Tibial nerve (tissue), 4 donors: Measurements from ENCODE around the gene GJA9.

ENCODE experiments used
- EP300 ChIP-seq, 2 donors: sonication (generic); formaldehyde crosslinking; IDR thresholded peaks; one replicate each; pipeline ENCODE4 v1.6.1; 2017; ENCODE audit warnings: antibody characterized with exemption in 2 of 2, mild to moderate bottlenecking in 1 of 2
- POLR2A ChIP-seq, 2 donors: fragments of 450-650 bp; IDR thresholded peaks; one replicate each; pipeline ENCODE4 v1.6.1; 2017; ENCODE audit warnings: antibody characterized with exemption in 2 of 2, mild to moderate bottlenecking in 2 of 2, moderate library complexity in 2 of 2
- TF ChIP-seq, protein P1 (sequence below), 5 experiments: fragments of 200-600 bp in 3 of 5; fragments of 450-650 bp in 2 of 5; sonication (generic) in 3 of 5; IDR thresholded peaks; one replicate each; pipeline ENCODE4 v1.5.1; 2016 to 2019; ENCODE audit warnings: antibody characterized with exemption in 5 of 5, mild to moderate bottlenecking in 3 of 5, moderate library complexity in 2 of 5

DNA sequence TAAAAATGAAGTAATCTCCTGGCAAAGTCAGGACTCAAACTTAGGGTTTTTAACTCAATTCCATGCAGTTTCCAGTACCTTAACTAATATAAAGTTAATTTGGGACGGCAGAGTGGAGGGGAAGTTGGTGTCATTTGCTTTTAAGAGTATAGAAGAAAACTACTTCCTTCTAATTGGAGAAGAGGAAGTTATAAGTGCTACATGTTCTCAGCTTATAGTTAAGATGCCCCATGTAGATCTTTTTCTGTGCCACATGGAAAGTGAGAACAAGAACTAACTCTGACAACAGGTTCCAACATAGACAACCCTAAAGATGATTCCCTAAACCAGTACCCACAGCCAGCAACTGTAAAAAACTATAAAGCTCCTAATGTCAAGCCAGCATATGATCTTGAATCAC, 33.3 kb downstream of the GJA9 start:
- TF ChIP-seq EP300 (IDR thresholded peaks at IDR 0.05), result no peak
- TF ChIP-seq, protein P1, sequence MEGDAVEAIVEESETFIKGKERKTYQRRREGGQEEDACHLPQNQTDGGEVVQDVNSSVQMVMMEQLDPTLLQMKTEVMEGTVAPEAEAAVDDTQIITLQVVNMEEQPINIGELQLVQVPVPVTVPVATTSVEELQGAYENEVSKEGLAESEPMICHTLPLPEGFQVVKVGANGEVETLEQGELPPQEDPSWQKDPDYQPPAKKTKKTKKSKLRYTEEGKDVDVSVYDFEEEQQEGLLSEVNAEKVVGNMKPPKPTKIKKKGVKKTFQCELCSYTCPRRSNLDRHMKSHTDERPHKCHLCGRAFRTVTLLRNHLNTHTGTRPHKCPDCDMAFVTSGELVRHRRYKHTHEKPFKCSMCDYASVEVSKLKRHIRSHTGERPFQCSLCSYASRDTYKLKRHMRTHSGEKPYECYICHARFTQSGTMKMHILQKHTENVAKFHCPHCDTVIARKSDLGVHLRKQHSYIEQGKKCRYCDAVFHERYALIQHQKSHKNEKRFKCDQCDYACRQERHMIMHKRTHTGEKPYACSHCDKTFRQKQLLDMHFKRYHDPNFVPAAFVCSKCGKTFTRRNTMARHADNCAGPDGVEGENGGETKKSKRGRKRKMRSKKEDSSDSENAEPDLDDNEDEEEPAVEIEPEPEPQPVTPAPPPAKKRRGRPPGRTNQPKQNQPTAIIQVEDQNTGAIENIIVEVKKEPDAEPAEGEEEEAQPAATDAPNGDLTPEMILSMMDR (IDR thresholded peaks at IDR 0.05), result no peak
- no peak for TF ChIP-seq POLR2A (IDR thresholded peaks at IDR 0.05)
